ENCODE data around the gene USP12. TPM values are rescaled to one million over a fixed set of nuclear protein-coding genes. Genes with fewer than 3 reads are reported as not detected.

Gene USP12
- polyA plus RNA-seq, 3 donors: 12.8 to 23.4 (median 14.5) TPM

DNA sequence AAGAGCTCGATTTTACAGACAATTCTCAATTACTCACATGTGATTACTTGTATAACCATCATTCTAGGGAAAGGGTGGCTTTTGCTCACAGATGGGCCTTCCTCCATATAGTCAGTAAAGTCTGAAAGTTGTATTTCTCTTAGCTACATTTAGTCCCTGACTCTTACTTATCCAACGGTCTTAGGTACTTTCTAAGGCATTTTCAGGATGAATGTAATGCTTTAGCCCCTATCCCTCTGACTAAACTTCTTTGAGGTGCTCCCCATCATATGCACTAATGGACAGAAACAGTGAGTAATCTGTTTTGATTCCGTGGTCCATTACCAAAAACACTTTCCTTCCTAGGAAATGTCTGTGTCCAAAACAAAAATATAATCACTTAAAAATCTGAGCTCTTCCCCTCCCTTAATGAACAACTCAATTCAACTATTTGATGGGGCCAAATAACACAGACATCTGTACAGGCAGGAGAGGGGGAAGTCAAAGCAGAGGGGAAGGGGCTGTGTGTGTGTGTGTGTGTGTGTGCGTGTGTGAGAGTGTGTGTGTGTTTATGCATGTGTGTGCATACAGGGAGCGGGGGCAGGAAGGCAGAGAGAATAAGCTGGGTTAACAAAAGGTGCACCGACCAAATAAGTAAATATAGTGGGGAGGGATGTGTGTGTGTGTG lies 84.9 kb downstream of the USP12 start:
- H3K4me1 ChIP-seq (ENCODE audit: control insufficient read depth in 1 of 2, insufficient read depth in 2 of 2, low read length in 2 of 2): no peaks in the 10 kb centered on the region
- no peak overlapping the region for H3K27ac ChIP-seq (ENCODE audit: low read depth in 1 of 2, low read length in 2 of 2)
- peaks cover 52 to 63% of the 10 kb centered on the region in 2 donors for H3K36me3 Mint-ChIP-seq
- no peak overlapping the region for H3K4me3 Mint-ChIP-seq
- DNase-seq: no peak
- H3K36me3 ChIP-seq (replicated peaks in 1 of 2; ENCODE audit: control insufficient read depth in 1 of 2, insufficient read depth in 2 of 2, low read length in 2 of 2): peaks cover 14 to 60% of the 10 kb centered on the region in 2 donors
- H3K9me3 ChIP-seq (replicated peaks in 1 of 2; ENCODE audit: control insufficient read depth in 1 of 2, insufficient read depth in 1 of 2, low read length in 2 of 2): no peaks in the 10 kb centered on the region
- H3K27me3 Mint-ChIP-seq (ENCODE audit: low read depth in 3 of 3): peaks cover 0 to 4% (median 2%) of the 10 kb centered on the region in 3 donors
- no peaks in the 10 kb centered on the region for H3K79me2 ChIP-seq (ENCODE audit: insufficient read depth, low read length)
- 91% methylated on average over 3 of the region's 6 CpGs for WGBS (ENCODE audit: insufficient coverage)
- H4K20me1 ChIP-seq (ENCODE audit: insufficient read depth, low read length): no peaks in the 10 kb centered on the region
- no peak overlapping the region for H3K27ac Mint-ChIP-seq
- no peak overlapping the region for H3K4me2 ChIP-seq (replicated peaks; ENCODE audit: extremely low read depth, low read length, poor library complexity, severe bottlenecking)
- H3K9me3 Mint-ChIP-seq: no peaks in the 10 kb centered on the region
- H3K9ac ChIP-seq (ENCODE audit: insufficient read depth, low read length, poor library complexity, severe bottlenecking): no peak overlapping the region
- no peak overlapping the region for H2AFZ ChIP-seq (ENCODE audit: insufficient read depth, low read depth, low read length, poor library complexity, severe bottlenecking)
- no peak overlapping the region for H3K4me3 ChIP-seq (replicated peaks in 1 of 3; ENCODE audit: low read depth in 2 of 3, low read length in 3 of 3)
- H3K4me1 Mint-ChIP-seq: no peaks in the 10 kb centered on the region
- no peaks in the 10 kb centered on the region for H3K27me3 ChIP-seq (ENCODE audit: control insufficient read depth in 2 of 2, insufficient read depth in 2 of 2, low read length in 2 of 2)
- no peak for TF ChIP-seq CTCF (IDR thresholded peaks at IDR 0.05)
- intact Hi-C loops (cut with micrococcal nuclease): no loop called here

- no peak overlapping the region for H2AFZ ChIP-seq (ENCODE audit: insufficient read depth, low read depth, low read length, poor library complexity, severe bottlenecking)
- Mint-ChIP-seq H3K27me3 (ENCODE audit: low read depth in 3 of 3) (peaks cover 0 to 4% (median 2%) of the 10 kb centered on the region in 3 donors), H3K36me3 (peaks cover 46 to 56% of the 10 kb centered on the region in 2 donors), H3K27ac (no peak overlapping the region), H3K4me3 (no peak overlapping the region), H3K9me3 (no peaks in the 10 kb centered on the region), H3K4me1 (no peaks in the 10 kb centered on the region)
- TF ChIP-seq CTCF (IDR thresholded peaks at IDR 0.05): no peak
- no peaks in the 10 kb centered on the region for H3K27me3 ChIP-seq (ENCODE audit: control insufficient read depth in 2 of 2, insufficient read depth in 2 of 2, low read length in 2 of 2)
- no peak overlapping the region for H3K4me3 ChIP-seq (replicated peaks in 1 of 3; ENCODE audit: low read depth in 2 of 3, low read length in 3 of 3)
- peaks cover 16 to 57% of the 10 kb centered on the region in 2 donors for H3K36me3 ChIP-seq (replicated peaks in 1 of 2; ENCODE audit: control insufficient read depth in 1 of 2, insufficient read depth in 2 of 2, low read length in 2 of 2)
- no peaks in the 10 kb centered on the region for H3K79me2 ChIP-seq (ENCODE audit: insufficient read depth, low read length)
- H3K4me1 ChIP-seq (ENCODE audit: control insufficient read depth in 1 of 2, insufficient read depth in 2 of 2, low read length in 2 of 2): no peaks in the 10 kb centered on the region
- H3K4me2 ChIP-seq (replicated peaks; ENCODE audit: extremely low read depth, low read length, poor library complexity, severe bottlenecking): no peak overlapping the region
- H3K9me3 ChIP-seq (replicated peaks in 1 of 2; ENCODE audit: control insufficient read depth in 1 of 2, insufficient read depth in 1 of 2, low read length in 2 of 2): no peaks in the 10 kb centered on the region
- no peak overlapping the region for H3K27ac ChIP-seq (ENCODE audit: low read depth in 1 of 2, low read length in 2 of 2)
- WGBS (ENCODE audit: insufficient coverage): 83% methylated on average over 1 of the region's 4 CpGs
- H3K9ac ChIP-seq (ENCODE audit: insufficient read depth, low read length, poor library complexity, severe bottlenecking): no peak overlapping the region
- no peak for DNase-seq
- intact Hi-C loops (cut with micrococcal nuclease): no loop called here
- H4K20me1 ChIP-seq (ENCODE audit: insufficient read depth, low read length): no peaks in the 10 kb centered on the region
Measured at GRCh38 chr13:27083183-27083582, 88.4 kb downstream of the USP12 start.

Data from CD14-positive monocyte (primary cell).